Ectodermal cell (in vitro differentiated cells): ENCODE measurements around the gene BAHCC1. TPM values are rescaled to one million over a fixed set of nuclear protein-coding genes. Genes with fewer than 3 reads are reported as not detected.
A peak's percentile ranks its signal among the peaks of the same experiment; 100 is the strongest.
"Not testable (repeated sequence)": the region's sequence is repeated elsewhere in the genome, so short reads cannot be mapped to it uniquely, and the experiment has no call there.

Experiments used
- H3K27ac ChIP-seq: 2 replicates; pipeline ENCODE4 v1.7.0; 2013; ENCODE audit warnings: mild to moderate bottlenecking, low read depth, low read length; ENCODE audit not compliant: insufficient read depth, poor library complexity, severe bottlenecking
- H3K27me3 ChIP-seq: 2 replicates; pipeline ENCODE4 v1.7.0; 2013; ENCODE audit warnings: mild to moderate bottlenecking, low read length; ENCODE audit not compliant: insufficient read depth, control insufficient read depth, poor library complexity, severe bottlenecking
- H3K36me3 ChIP-seq: one replicate; pipeline ENCODE4 v1.7.0; 2013; ENCODE audit warnings: low read length; ENCODE audit not compliant: control insufficient read depth, insufficient read depth
- H3K4me1 ChIP-seq: one replicate; pipeline ENCODE4 v1.7.0; 2013; ENCODE audit warnings: low read length; ENCODE audit not compliant: control insufficient read depth, insufficient read depth
- H3K4me3 ChIP-seq: 2 replicates; pipeline ENCODE4 v1.7.0; 2013; ENCODE audit warnings: low read depth, low read length, control low read depth; ENCODE audit not compliant: insufficient read depth
- H3K9me3 ChIP-seq: 2 replicates; pipeline ENCODE4 v1.7.0; 2013; ENCODE audit warnings: mild to moderate bottlenecking, low read length, moderate library complexity; ENCODE audit not compliant: control insufficient read depth
- WGBS, 2 experiments: methylation state at CpG; one replicate each; pipeline ENCODE4 v1.1.7; 2013; ENCODE audit warnings: missing lambda C conversion rate in 2 of 2; 5-methylcytosine and 5-hydroxymethylcytosine counted together
- polyA plus RNA-seq, 4 experiments: library from polyadenylated mRNA; stranded (reverse); fragments of 50-300 nt; gene quantifications; one replicate each; pipeline ENCODE4 v1.2.3, GENCODE V29; 2013

BAHCC1 gene
- polyA plus RNA-seq (2013, experiment 1 of 4) = 26.9 TPM
- polyA plus RNA-seq (2013, experiment 2 of 4) = 37.1 TPM
- 32.4 TPM for polyA plus RNA-seq (2013, experiment 3 of 4)
- 38.6 TPM for polyA plus RNA-seq (2013, experiment 4 of 4)

DNA sequence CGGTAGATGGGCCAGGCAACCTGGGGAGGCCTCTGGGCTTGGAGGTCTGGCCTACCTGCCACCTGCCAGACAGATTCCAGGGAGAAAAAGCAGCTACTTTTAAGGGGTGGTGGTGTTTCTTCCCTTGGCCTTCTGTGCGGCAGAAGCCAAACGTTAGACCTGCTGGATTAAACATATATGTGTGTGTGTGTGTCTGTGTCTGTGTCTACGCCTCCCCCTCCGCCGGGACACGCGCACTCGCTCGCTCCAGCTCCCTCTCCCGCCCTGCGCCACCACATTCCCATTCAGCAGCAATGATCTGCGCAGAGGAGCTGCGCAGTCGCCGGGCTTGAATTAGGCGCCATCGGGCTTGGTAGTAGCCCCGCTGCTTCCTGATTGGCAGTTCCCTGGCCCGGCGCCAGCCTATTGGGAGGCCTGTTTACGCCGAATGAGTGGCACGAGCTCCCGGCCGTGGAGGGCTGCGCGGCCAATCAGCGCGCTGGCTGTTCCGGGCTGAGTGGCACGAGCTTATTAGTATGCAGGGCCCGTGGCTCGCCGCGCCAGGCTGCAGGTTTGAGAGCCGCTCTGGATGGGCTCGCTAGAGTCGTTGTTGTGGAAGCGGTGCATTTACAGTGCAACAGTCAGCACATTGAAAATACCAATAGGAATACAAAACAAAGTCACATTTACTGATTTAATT lies at the start of gene BAHCC1:
Gene BAHCC1 (plus strand): TSS at position 537 of the 679 bp plus-strand sequence. CDS start 4,283 bp downstream, outside the sequence.
- H3K4me3 ChIP-seq = peak within 1 kb of the TSS; percentile 86
- peaks cover 42% of the 10 kb centered on the region for H3K27me3 ChIP-seq
- peak within 1 kb of the TSS; percentile 99 for H3K27ac ChIP-seq
- no peaks in the 10 kb centered on the region for H3K9me3 ChIP-seq
- WGBS, 2 experiments = 1% methylated on average over 40 of the region's 40 CpGs
- H3K36me3 ChIP-seq = peaks cover 4% of the 10 kb centered on the region
- peaks cover 37% of the 10 kb centered on the region for H3K4me1 ChIP-seq

DNA sequence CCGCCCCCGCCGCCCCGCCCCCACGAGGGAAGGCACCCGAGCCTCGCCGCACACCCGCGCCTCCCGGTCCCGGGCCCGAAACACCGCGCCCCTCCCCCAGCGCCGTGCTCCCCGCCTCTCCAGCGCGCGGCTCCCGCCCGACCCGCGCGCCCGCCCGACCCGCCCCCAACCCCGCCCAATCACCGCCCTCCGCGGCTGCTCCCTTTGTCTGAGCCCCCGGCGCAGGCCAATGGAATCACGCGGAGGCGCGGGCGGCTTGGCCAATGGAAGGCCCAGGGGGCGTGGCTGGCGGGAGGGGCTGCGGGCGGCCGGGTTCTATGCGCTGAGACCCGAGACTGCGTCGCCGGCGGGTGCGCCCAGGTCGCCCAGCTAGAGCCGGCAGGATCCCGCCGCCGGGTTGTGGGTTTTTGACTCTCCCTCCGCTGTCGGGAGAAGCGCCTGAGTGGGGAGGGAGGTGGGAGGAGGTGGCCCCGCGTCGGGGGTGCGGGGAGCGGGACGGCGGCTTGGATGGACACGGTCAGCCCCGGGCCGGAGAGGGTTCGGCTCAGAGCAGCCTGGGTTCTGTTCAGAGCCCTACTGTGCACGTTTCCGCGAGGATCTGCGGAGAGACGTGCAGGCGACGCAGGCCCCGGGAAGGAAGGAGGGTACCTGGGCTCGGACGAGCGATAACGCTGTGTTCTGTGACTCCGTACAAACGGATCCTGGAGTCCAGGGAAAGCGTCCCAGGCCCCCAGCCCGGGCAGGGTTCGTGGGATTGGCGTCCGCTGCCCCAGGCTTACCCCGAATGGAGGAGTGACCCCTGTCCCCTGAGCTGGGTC lies 49.0 kb upstream of the BAHCC1 start:
- Histone ChIP-seq H3K27ac (no peak overlapping the region), H3K27me3 (peaks cover 53% of the 10 kb centered on the region), H3K36me3 (no peaks in the 10 kb centered on the region), H3K9me3 (no peaks in the 10 kb centered on the region), H3K4me1 (peaks cover 10% of the 10 kb centered on the region), H3K4me3 (peak overlapping the region; percentile 98)
- 1% methylated on average over 91 of the region's 91 CpGs for WGBS, 2 experiments

DNA sequence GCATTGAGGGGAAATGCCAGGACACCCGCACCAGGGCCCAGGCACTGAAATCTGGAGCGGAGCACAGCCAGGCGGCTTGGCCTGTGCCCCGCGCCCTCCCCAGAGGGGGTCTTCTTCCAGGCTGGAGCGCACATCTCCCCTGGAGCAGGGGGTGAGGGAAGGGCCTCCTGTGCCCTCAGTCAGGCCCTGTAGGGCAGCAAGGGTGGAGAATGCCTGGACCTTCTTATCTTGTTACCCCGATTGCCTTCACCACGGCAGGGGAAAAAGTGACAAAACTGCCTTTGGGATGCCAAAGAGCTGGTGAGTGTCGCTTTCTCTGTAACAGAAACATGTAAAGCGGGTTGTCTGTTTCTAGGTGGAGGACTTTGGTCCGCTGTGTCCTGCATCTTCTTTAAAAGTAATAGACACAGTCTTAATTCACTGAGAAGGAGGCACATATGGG lies 48.3 kb upstream of the BAHCC1 start:
- Histone ChIP-seq H3K9me3 (no peaks in the 10 kb centered on the region), H3K4me1 (peaks cover 4% of the 10 kb centered on the region), H3K36me3 (no peaks in the 10 kb centered on the region), H3K27ac (no peak overlapping the region), H3K4me3 (peak overlapping the region; percentile 59), H3K27me3 (peaks cover 46% of the 10 kb centered on the region)
- whole genome bisulfite sequencing, 2 experiments = 37 to 38% methylated on average over 11 of the region's 11 CpGs

DNA sequence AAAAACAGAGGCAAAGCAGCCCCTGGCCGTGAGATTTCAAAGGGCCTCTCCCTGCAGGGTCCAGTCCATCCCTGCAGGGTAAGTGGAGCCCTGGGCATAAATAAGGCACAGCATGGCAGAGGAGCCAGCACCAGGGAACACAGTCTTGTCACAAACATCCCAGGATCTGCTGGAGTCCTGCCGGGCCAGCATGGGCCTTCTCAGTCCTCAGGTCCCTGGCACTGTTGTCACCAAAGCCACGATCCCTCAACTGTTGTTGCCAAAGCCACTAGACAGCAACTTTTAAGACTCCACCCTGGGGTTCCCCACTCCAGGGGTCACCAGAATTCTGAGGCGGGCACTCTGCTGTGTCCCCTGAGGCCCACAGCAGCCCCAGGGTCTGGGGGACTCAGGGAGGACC lies 47.8 kb upstream of the BAHCC1 start:
- no peak overlapping the region for H3K27ac ChIP-seq

DNA sequence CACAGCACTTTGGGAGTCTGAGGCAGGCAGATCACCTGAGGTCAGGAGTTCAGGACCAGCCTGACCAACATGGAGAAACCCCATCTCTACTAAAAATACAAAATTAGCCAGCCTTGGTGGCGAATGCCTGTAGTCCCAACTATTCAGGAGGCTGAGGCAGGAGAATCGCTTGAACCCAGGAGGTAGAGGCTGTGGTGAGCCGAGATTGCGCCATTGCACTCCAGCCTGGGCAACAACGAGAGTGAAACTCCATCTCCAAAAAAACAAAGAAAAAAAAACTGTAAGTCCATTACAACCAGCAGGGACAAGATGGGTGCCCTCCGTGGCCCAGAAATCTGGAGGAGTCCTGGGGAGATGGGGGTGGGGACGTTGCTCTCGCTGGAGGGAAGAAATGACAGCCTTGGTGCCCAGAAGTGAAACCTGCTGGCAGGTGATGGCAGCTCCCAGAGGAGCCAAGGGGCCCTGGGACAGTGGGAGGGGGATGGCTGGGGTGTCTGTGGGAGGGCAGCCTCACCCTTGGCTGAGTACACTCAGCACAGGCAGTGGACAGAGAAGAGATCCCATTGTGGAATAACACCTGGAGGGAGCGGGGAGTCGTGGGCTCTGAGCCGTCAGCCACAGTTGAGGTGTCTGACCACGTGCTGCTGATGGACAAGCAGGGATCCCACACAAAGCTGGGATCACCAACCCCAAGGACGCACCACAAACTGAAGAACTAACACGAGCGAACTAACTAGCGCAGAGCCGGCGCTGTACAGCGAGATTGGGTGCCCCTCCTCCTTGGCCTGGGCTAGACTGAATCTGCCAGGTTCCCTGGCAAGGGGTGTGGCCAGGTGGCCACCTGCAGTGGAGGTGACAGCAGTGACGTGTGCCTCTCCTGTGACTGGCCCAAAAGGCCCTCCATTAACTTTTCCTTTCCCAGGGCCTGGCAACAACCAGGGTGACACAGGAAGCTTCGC lies 46.9 kb upstream of the BAHCC1 start:
- no peaks in the 10 kb centered on the region for H3K36me3 ChIP-seq
- 85 to 86% methylated on average over 21 of the region's 21 CpGs for WGBS, 2 experiments
- no peak overlapping the region for H3K27ac ChIP-seq
- H3K4me3 ChIP-seq = no peak overlapping the region
- H3K27me3 ChIP-seq = peaks cover 32% of the 10 kb centered on the region
- H3K4me1 ChIP-seq = peaks cover 4% of the 10 kb centered on the region
- H3K9me3 ChIP-seq = no peaks in the 10 kb centered on the region

More for the DNA sequence above, 47.8 kb upstream of the BAHCC1 start:
- Histone ChIP-seq H3K27me3 (peaks cover 41% of the 10 kb centered on the region), H3K4me1 (peaks cover 4% of the 10 kb centered on the region), H3K4me3 (no peak overlapping the region), H3K9me3 (no peaks in the 10 kb centered on the region), H3K36me3 (no peaks in the 10 kb centered on the region)
- 67 to 69% methylated on average over 4 of the region's 4 CpGs for WGBS, 2 experiments

DNA sequence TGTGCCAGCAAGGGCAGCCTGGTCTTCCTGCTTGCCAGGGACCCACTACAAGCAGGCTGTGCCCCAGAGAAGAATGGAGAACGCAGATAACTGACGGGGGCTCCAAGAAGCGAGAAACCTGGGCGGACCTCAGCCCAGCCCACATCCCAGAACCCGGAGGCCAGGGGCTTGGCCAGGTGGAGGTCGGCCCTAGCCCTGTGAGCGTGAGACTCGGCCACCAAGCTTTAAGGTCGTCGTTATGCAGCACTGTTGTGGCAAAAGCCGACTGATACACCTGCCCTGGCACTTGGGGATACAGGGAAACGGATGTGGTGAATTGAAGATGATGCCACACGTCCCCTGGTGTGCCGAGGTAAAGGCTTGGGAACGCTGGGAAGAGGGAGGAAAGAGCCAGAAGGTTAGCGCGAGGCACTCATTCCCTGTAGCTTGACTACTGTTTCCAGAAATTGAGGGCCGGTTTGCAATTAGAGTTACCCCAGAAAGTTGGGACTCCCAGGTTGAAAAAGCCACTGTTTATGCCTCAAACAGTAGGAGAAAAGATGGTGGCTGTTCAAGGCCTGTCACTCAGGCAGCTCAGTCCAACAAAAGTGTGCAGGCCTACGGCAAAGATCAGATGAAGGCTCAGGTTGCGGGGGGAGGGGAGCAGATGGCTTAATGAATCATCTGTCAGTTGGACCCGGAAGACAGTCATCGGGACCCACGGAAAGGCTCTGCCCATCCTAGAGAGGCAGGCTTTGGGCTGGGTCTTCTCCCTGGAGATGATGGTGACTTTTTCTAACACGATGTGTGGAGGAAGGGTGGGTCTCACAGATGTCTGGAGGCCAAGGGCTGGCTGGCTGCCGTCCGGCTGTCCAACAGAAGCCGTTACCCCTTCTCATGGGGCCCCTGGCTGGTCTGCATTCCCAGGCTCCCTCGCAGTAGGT lies 45.6 kb upstream of the BAHCC1 start:
- Histone ChIP-seq H3K27ac (no peak overlapping the region), H3K36me3 (no peaks in the 10 kb centered on the region), H3K9me3 (no peaks in the 10 kb centered on the region), H3K4me3 (no peak overlapping the region), H3K4me1 (peaks cover 4% of the 10 kb centered on the region), H3K27me3 (peaks cover 28% of the 10 kb centered on the region)
- WGBS, 2 experiments = 90% methylated on average over 28 of the region's 28 CpGs

DNA sequence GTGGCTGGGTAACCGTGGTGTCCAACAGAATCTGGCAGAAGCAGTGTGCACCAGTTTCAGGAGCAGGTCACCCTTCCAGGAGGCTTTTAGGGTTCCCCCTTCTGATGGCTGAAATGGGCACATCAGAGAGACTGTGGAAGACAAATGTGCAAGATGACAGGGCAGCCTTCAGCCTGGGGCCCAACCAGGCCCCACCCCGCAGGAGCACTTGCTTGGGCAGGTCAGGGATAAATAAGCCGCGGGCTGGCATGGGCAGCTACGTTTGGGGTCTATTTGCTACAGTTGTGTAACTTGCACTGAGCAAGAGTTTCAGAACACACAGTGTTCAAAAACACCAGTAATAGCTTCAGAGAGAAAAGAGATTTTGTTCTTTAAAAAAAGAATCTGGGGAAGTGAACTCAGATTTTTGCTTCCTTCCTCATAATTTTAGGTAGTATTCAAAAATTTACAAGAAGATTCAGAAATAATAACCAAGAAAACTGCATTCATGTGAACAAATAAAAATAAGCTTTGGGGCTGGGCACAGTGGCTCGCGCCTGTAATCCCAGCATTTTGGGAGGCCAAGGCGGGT lies 44.9 kb upstream of the BAHCC1 start:
- H3K4me1 ChIP-seq = peaks cover 4% of the 10 kb centered on the region
- H3K27ac ChIP-seq = no peak overlapping the region
- no peaks in the 10 kb centered on the region for H3K36me3 ChIP-seq
- WGBS, 2 experiments = 92 to 94% methylated on average over 8 of the region's 8 CpGs
- no peaks in the 10 kb centered on the region for H3K9me3 ChIP-seq
- H3K27me3 ChIP-seq = peaks cover 28% of the 10 kb centered on the region
- no peak overlapping the region for H3K4me3 ChIP-seq

DNA sequence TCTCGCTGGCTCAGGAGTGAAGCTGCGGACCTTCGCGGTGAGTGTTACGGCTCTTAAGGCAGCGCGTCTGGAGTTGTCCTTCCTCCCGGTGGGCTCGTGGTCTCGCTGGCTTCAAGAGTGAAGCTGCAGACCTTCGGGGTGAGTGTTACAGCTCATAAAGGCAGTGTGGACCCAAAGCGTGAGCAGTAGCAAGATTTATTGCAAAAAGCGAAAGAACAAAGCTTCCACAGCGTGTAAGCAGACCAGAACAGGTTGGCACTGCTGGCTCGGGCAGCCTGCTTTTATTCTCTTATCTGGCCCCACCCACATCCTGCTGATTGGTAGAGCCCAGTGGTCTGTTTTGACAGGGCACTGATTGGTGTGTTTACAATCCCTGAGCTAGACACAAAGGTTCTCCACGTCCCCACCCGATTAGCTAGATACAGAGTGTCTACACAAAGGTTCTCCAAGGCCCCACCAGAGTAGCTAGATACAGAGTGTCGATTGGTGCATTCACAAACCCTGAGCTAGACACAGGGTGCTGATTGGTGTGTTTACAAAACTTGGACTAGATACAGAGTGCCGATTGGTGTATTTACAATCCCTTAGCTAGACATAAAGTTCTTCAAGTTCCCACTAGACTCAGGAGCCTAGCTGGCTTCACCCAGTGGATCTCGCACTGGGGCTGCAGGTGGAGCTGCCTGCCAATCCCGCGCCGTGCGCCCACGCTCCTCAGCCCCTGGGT lies 43.8 kb upstream of the BAHCC1 start:
- not testable (repeated sequence) for H3K36me3 ChIP-seq, H3K27ac ChIP-seq, H3K4me3 ChIP-seq, H3K4me1 ChIP-seq, H3K9me3 ChIP-seq
- WGBS, 2 experiments = 90 to 91% methylated on average over 25 of the region's 25 CpGs
- H3K27me3 ChIP-seq = peaks cover 26% of the 10 kb centered on the region
